PC-9 (cell line): ENCODE data around the gene OR12D1. TPM values are rescaled to one million over a fixed set of nuclear protein-coding genes. Genes with fewer than 3 reads are reported as not detected.

Experiments used
- BruUV-seq: library from RNA; stranded (reverse); fragments of 400-500 nt; replicated peaks from 2 replicates; lab custom pipeline; 2021; lab: Mats Ljungman, UMichigan
- CTCF ChIA-PET: fragments of 300-600 bp; sonication (Branson Sonifier 250); formaldehyde crosslinking; loops from one replicate; lab custom pipeline; 2022; ENCODE audit warnings: antibody characterized with exemption; lab: Charles Lee
- POLR2A ChIA-PET: fragments of 300-600 bp; sonication (Branson Sonifier 250); formaldehyde crosslinking; loops from one replicate; lab custom pipeline; 2022; ENCODE audit warnings: antibody characterized with exemption; ENCODE audit not compliant: unreplicated experiment; lab: Charles Lee
- DNase-seq, 2 experiments: peaks; one replicate each; pipeline versions ENCODE4 v3.0.0 to v3.0.0-alpha.2; 2015 to 2022; ENCODE audit warnings: mixed read lengths in 1 of 2
- H2AFZ ChIP-seq: fragments of 200-600 bp; sonication (generic); 2 replicates; pipeline ENCODE4 v1.8.1; 2017; ENCODE audit warnings: antibody characterized with exemption
- H3F3A ChIP-seq: fragments of 200-600 bp; sonication (generic); 2 replicates; pipeline ENCODE4 v1.8.1; 2017; ENCODE audit warnings: antibody characterized with exemption, mild to moderate bottlenecking, low read depth; ENCODE audit not compliant: insufficient read depth
- H3K27ac ChIP-seq: fragments of 200-600 bp; sonication (generic); 2 replicates; pipeline ENCODE4 v1.6.1; 2016; ENCODE audit warnings: mixed run types
- H3K27me3 ChIP-seq: fragments of 200-600 bp; sonication (generic); 2 replicates; pipeline ENCODE4 v1.6.1; 2016; ENCODE audit warnings: low read depth, mixed run types; ENCODE audit not compliant: insufficient read depth
- H3K36me3 ChIP-seq: fragments of 200-600 bp; sonication (generic); 2 replicates; pipeline ENCODE4 v1.6.1; 2016; ENCODE audit warnings: low read depth, mixed run types
- H3K4me1 ChIP-seq: fragments of 200-600 bp; sonication (generic); replicated peaks from 2 replicates; pipeline ENCODE4 v1.6.1; 2016; ENCODE audit warnings: mixed run types; ENCODE audit not compliant: insufficient read depth
- H3K4me2 ChIP-seq: fragments of 200-600 bp; sonication (generic); 2 replicates; pipeline ENCODE4 v1.6.1; 2017; ENCODE audit warnings: mixed run types
- H3K4me3 ChIP-seq: fragments of 200-600 bp; sonication (generic); 2 replicates; pipeline ENCODE4 v1.6.1; 2016; ENCODE audit warnings: mixed run types
- H3K79me2 ChIP-seq: fragments of 200-600 bp; sonication (generic); 2 replicates; pipeline ENCODE4 v1.6.1; 2017; ENCODE audit warnings: low read depth, mixed run types
- H3K9me2 ChIP-seq: fragments of 200-600 bp; sonication (generic); 2 replicates; pipeline ENCODE4 v1.8.1; 2017; ENCODE audit warnings: mild to moderate bottlenecking; ENCODE audit not compliant: insufficient read depth
- H3K9me3 ChIP-seq: fragments of 200-600 bp; sonication (generic); 2 replicates; pipeline ENCODE4 v1.8.1; 2016; ENCODE audit warnings: low read depth; ENCODE audit not compliant: insufficient read depth
- H4K20me1 ChIP-seq: fragments of 200-600 bp; sonication (generic); 2 replicates; pipeline ENCODE4 v1.8.1; 2017; ENCODE audit not compliant: insufficient read depth
- EZH2 ChIP-seq: fragments of 200-600 bp; sonication (generic); IDR thresholded peaks from 2 replicates; pipeline ENCODE4 v1.8.0; 2017; ENCODE audit warnings: antibody characterized with exemption, low read depth
- intact Hi-C: fragments of 100-400 bp; cut with micrococcal nuclease; formaldehyde crosslinking; loops from one replicate; pipeline ENCODE4 v1.10.0; 2022; ENCODE audit not compliant: unreplicated experiment
- total RNA-seq: library from RNA; stranded (reverse); gene quantifications from 2 replicates; pipeline ENCODE4 v1.2.3, GENCODE V29; 2021
- TF ChIP-seq, protein P1 (sequence below): fragments of 200-600 bp; sonication (generic); conservative IDR thresholded peaks from 2 replicates; pipeline ENCODE4 v1.6.1; 2017; ENCODE audit warnings: mixed run types, antibody characterized with exemption, mild to moderate bottlenecking, moderate library complexity

Gene OR12D1
- total RNA-seq, 1 experiment from 2014 or later: not detected

DNA sequence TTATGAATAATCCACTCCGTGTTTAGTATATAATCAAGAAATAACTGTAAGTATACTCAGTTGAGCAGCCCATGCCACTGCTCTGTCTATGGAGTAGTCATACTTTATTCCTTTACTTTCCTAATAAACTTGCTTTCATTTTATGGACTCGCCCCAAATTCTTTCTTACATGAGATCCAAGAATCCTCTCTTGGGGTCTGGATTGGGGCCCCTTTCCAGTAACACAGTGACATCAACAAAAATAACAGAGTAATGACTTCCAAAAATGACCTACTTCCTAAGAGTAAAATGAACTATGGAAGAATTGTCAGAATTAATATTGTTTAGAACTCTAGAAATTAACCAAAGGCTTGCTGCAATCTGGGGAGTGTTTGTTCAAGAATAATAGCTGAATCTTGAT lies 51.1 kb downstream of the OR12D1 start:
- intact Hi-C loops: no loop called here
- BruUV-seq: no TSS peak
- no peak for TF ChIP-seq EZH2
- TF ChIP-seq, protein P1, sequence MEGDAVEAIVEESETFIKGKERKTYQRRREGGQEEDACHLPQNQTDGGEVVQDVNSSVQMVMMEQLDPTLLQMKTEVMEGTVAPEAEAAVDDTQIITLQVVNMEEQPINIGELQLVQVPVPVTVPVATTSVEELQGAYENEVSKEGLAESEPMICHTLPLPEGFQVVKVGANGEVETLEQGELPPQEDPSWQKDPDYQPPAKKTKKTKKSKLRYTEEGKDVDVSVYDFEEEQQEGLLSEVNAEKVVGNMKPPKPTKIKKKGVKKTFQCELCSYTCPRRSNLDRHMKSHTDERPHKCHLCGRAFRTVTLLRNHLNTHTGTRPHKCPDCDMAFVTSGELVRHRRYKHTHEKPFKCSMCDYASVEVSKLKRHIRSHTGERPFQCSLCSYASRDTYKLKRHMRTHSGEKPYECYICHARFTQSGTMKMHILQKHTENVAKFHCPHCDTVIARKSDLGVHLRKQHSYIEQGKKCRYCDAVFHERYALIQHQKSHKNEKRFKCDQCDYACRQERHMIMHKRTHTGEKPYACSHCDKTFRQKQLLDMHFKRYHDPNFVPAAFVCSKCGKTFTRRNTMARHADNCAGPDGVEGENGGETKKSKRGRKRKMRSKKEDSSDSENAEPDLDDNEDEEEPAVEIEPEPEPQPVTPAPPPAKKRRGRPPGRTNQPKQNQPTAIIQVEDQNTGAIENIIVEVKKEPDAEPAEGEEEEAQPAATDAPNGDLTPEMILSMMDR: no peak

DNA sequence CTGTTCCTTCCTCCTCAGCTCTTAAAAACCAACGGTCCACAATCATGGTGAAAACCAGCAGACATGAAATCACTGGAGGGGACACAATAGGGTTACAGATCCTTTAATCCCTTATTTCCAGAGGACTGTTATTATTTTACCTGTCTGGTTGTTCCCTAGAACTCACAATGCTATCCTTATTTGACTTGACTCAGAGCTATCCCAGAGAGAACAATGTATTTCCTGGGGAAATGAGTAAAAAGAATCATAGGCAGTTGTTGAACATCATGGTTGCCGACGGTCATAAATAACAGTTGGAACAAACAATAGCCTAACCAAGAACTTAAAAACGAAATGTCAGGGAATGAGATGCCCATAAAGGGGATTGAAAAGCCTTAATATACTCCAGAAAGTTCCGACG lies 51.5 kb downstream of the OR12D1 start:
- Histone ChIP-seq H3K27ac (no peak overlapping the region), H3F3A (no peaks in the 10 kb centered on the region), H3K27me3 (no peaks in the 10 kb centered on the region; the same call in 1 of the 2 replicates), H3K9me3 (no peaks in the 10 kb centered on the region), H3K4me2 (no peak overlapping the region), H3K4me1 (no peaks in the 10 kb centered on the region), H3K79me2 (no peaks in the 10 kb centered on the region), H4K20me1 (no peaks in the 10 kb centered on the region), H3K4me3 (no peak overlapping the region), H3K36me3 (no peaks in the 10 kb centered on the region), H2AFZ (no peak overlapping the region), H3K9me2 (no peaks in the 10 kb centered on the region)
- POLR2A ChIA-PET: no interaction called here
- intact Hi-C loops: no loop called here
- TF ChIP-seq EZH2: no peak
- TF ChIP-seq, protein P1: no peak
- no peak for DNase-seq
- CTCF ChIA-PET: no interaction called here
- no TSS peak for BruUV-seq

More for the DNA sequence above, 51.1 kb downstream of the OR12D1 start:
- H3K27ac ChIP-seq: no peak overlapping the region
- ChIA-PET CTCF (no interaction called here), POLR2A (no interaction called here)
- no peaks in the 10 kb centered on the region for H4K20me1 ChIP-seq
- no peaks in the 10 kb centered on the region for H3K79me2 ChIP-seq
- H2AFZ ChIP-seq: no peak overlapping the region
- no peaks in the 10 kb centered on the region for H3K4me1 ChIP-seq
- DNase-seq: no peak
- H3K9me2 ChIP-seq: no peaks in the 10 kb centered on the region
- no peak overlapping the region for H3K4me3 ChIP-seq
- H3K36me3 ChIP-seq: no peaks in the 10 kb centered on the region
- H3F3A ChIP-seq: no peaks in the 10 kb centered on the region
- no peak overlapping the region for H3K4me2 ChIP-seq
- no peaks in the 10 kb centered on the region; the same call in 1 of the 2 replicates for H3K27me3 ChIP-seq
- H3K9me3 ChIP-seq: no peaks in the 10 kb centered on the region

Other genes starting within 250 kb of the OR12D1 start
- gene OR2J2, start 244.0 kb upstream of the OR12D1 start, total RNA-seq: not detected in 2 replicates
- gene OR14J1, start 113.2 kb upstream of the OR12D1 start, total RNA-seq: not detected in 2 replicates
- gene OR5V1, start 46.1 kb upstream of the OR12D1 start, total RNA-seq: not detected in 2 replicates
- not detected in 2 replicates for gene OR12D3, start 39.6 kb upstream of the OR12D1 start, total RNA-seq
- not detected in 2 replicates for gene OR12D2, start 19.3 kb upstream of the OR12D1 start, total RNA-seq
- gene OR10C1, start 24.4 kb downstream of the OR12D1 start, total RNA-seq: not detected in 2 replicates
- gene OR11A1, start 42.1 kb downstream of the OR12D1 start, total RNA-seq: not detected in 2 replicates
- gene OR2H1, start 42.2 kb downstream of the OR12D1 start, total RNA-seq: not detected in 2 replicates
- not detected in 2 replicates for gene MAS1L, start 73.0 kb downstream of the OR12D1 start, total RNA-seq
- not detected in 2 replicates for gene UBD, start 144.8 kb downstream of the OR12D1 start, total RNA-seq
- gene OR2H2, start 170.2 kb downstream of the OR12D1 start, total RNA-seq: not detected in 2 replicates
- gene GABBR1, start 218.3 kb downstream of the OR12D1 start, total RNA-seq: 36.3 and 43.6 TPM in 2 replicates
- gene MOG, start 242.2 kb downstream of the OR12D1 start, total RNA-seq: not detected in 2 replicates